ENCODE data around the gene MRAP. TPM values are rescaled to one million over a fixed set of nuclear protein-coding genes. Genes with fewer than 3 reads are reported as not detected.

MRAP gene
- total and polyA plus RNA-seq, 2 donors (not counting 1 experiment from before 2014, with no cell fraction given) = not detected

DNA sequence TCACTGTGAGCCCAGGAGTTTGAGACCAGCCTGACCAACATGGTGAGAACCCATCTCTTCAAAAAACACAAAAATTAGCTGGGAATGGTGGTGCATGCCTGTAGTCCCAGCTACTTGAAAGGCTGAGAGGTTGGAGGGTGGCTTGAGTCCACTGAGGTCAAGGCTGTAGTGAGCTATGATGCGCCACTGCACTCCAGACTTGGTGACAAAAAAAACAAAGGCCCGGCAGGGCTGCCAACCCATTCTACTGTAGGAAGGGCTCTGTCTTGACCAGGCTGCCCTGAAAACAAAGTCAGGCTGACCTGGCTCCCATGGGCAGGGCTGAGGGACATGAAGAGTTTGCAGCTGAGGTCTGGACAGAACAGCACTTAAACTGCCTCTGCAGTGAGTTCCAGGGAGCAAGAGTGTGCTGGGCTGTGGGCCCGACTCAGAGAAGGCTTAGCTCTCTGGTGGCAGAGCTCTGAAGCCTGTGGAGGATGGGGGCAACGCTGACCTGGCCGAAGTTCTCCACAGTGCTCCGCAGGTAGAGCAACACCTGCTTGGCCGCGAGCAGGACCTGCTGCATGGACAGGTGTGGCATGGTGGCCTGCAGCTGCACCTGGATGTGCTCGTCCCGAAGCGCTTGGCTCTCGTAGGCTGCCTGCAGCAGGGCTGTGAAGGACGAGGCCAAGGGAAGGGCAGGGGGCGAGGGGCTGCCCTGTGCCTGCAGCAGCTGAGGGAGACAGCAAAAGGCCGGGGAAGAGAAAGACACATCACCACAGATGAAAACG is 51.7 kb downstream of the MRAP start:
- Histone ChIP-seq H3K4me1 (ENCODE audit: control insufficient read depth in 2 of 2, insufficient read depth in 2 of 2, low read length in 2 of 2) (no peaks in the 10 kb centered on the region), H3K79me2 (ENCODE audit: control insufficient read depth, insufficient read depth, low read length) (no peaks in the 10 kb centered on the region), H3K4me3 (ENCODE audit: control extremely low read depth in 1 of 5, extremely low read depth in 1 of 5, insufficient read depth in 1 of 5, low read depth in 2 of 5, low read length in 4 of 5) (no peak overlapping the region), H4K20me1 (ENCODE audit: control insufficient read depth, insufficient read depth, low read length, poor library complexity, severe bottlenecking) (no peaks in the 10 kb centered on the region), H3K4me2 (replicated peaks; ENCODE audit: low read depth, low read length, poor library complexity, severe bottlenecking) (no peak overlapping the region), H3K36me3 (replicated peaks in 1 of 2; ENCODE audit: control extremely low read depth in 1 of 2, control insufficient read depth in 1 of 2, extremely low read depth in 1 of 2, insufficient read depth in 2 of 2, low read length in 1 of 2) (peaks cover 4 to 89% of the 10 kb centered on the region in 2 experiments), H3K27ac (ENCODE audit: low read length in 2 of 2) (no peak overlapping the region), H3K9ac (ENCODE audit: low read length) (no peak overlapping the region), H2AFZ (ENCODE audit: insufficient read depth, low read depth, low read length, poor library complexity, severe bottlenecking) (no peak overlapping the region), H3K27me3 (replicated peaks in 1 of 4; ENCODE audit: control extremely low read depth in 1 of 4, control insufficient read depth in 3 of 4, insufficient read depth in 4 of 4, low read length in 3 of 4) (no peaks in the 10 kb centered on the region), H3K9me3 (ENCODE audit: control extremely low read depth in 1 of 3, control insufficient read depth in 2 of 3, insufficient read depth in 1 of 3, low read length in 2 of 3) (peaks cover 0 to 6% (median 0%) of the 10 kb centered on the region in 3 donors)
- POLR2A ChIA-PET = no interaction called here
- Mint-ChIP-seq H3K4me1 (peaks cover 5% of the 10 kb centered on the region), H3K27me3 (no peaks in the 10 kb centered on the region), H3K4me3 (no peak overlapping the region), H3K27ac (no peak overlapping the region), H3K9me3 (ENCODE audit: insufficient read depth) (no peaks in the 10 kb centered on the region)
- TF ChIP-seq EZH2 (IDR thresholded peaks at IDR 0.05; ENCODE audit: borderline replicate concordance, insufficient read depth, low read depth, low read length, poor library complexity, severe bottlenecking) = no peak
- TF ChIP-seq, protein P1, sequence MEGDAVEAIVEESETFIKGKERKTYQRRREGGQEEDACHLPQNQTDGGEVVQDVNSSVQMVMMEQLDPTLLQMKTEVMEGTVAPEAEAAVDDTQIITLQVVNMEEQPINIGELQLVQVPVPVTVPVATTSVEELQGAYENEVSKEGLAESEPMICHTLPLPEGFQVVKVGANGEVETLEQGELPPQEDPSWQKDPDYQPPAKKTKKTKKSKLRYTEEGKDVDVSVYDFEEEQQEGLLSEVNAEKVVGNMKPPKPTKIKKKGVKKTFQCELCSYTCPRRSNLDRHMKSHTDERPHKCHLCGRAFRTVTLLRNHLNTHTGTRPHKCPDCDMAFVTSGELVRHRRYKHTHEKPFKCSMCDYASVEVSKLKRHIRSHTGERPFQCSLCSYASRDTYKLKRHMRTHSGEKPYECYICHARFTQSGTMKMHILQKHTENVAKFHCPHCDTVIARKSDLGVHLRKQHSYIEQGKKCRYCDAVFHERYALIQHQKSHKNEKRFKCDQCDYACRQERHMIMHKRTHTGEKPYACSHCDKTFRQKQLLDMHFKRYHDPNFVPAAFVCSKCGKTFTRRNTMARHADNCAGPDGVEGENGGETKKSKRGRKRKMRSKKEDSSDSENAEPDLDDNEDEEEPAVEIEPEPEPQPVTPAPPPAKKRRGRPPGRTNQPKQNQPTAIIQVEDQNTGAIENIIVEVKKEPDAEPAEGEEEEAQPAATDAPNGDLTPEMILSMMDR (IDR thresholded peaks at IDR 0.05) = no peak
- ATAC-seq (ENCODE audit: low read depth) (no peak), DNase-seq (no peak)
- 96% methylated on average over 16 of the region's 16 CpGs for WGBS (ENCODE audit: insufficient coverage)
- intact Hi-C loops (cut with micrococcal nuclease) = no loop called here
- CTCF ChIA-PET = no interaction called here

DNA sequence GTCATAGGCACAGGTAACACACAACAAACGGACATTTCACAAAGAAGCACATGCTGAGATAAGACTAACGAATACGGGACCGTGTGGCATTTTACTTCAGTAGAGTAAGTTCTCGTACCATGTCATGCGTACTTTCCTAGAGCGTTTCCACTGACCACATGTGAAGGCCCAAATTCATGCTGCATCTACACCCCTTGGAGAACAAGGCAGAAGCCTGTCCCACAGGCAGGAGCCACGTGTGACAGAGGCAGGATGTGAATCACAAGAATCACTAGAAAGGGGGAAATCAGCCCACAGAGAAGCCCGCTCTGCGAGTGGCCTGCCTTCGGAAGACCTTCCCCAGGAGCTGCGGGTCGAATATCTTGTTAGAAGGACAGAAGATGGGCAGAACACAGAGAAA is 52.3 kb downstream of the MRAP start:
- Histone ChIP-seq H3K27ac (ENCODE audit: low read length in 2 of 2) (no peak overlapping the region), H3K4me3 (ENCODE audit: control extremely low read depth in 1 of 5, extremely low read depth in 1 of 5, insufficient read depth in 1 of 5, low read depth in 2 of 5, low read length in 4 of 5) (no peak overlapping the region), H3K4me2 (replicated peaks; ENCODE audit: low read depth, low read length, poor library complexity, severe bottlenecking) (no peak overlapping the region), H3K9me3 (ENCODE audit: control extremely low read depth in 1 of 3, control insufficient read depth in 2 of 3, insufficient read depth in 1 of 3, low read length in 2 of 3) (peaks cover 0 to 2% (median 0%) of the 10 kb centered on the region in 3 donors), H3K27me3 (replicated peaks in 1 of 4; ENCODE audit: control extremely low read depth in 1 of 4, control insufficient read depth in 3 of 4, insufficient read depth in 4 of 4, low read length in 3 of 4) (no peaks in the 10 kb centered on the region), H4K20me1 (ENCODE audit: control insufficient read depth, insufficient read depth, low read length, poor library complexity, severe bottlenecking) (no peaks in the 10 kb centered on the region), H3K79me2 (ENCODE audit: control insufficient read depth, insufficient read depth, low read length) (no peaks in the 10 kb centered on the region), H3K9ac (ENCODE audit: low read length) (no peak overlapping the region), H3K36me3 (replicated peaks in 1 of 2; ENCODE audit: control extremely low read depth in 1 of 2, control insufficient read depth in 1 of 2, extremely low read depth in 1 of 2, insufficient read depth in 2 of 2, low read length in 1 of 2) (peaks cover 2 to 89% of the 10 kb centered on the region in 2 experiments), H2AFZ (ENCODE audit: insufficient read depth, low read depth, low read length, poor library complexity, severe bottlenecking) (no peak overlapping the region), H3K4me1 (ENCODE audit: control insufficient read depth in 2 of 2, insufficient read depth in 2 of 2, low read length in 2 of 2) (no peaks in the 10 kb centered on the region)
- ChIA-PET CTCF (no interaction called here), POLR2A (no interaction called here)
- H3K27me3 Mint-ChIP-seq = no peaks in the 10 kb centered on the region
- no peak overlapping the region for H3K27ac Mint-ChIP-seq
- 94% methylated on average over 11 of the region's 13 CpGs for WGBS (ENCODE audit: insufficient coverage)
- H3K4me3 Mint-ChIP-seq = no peak overlapping the region
- peaks cover 5% of the 10 kb centered on the region for H3K4me1 Mint-ChIP-seq
- no peaks in the 10 kb centered on the region for H3K9me3 Mint-ChIP-seq (ENCODE audit: insufficient read depth)
- no peak for TF ChIP-seq EZH2 (IDR thresholded peaks at IDR 0.05; ENCODE audit: borderline replicate concordance, insufficient read depth, low read depth, low read length, poor library complexity, severe bottlenecking)
- ATAC-seq (ENCODE audit: low read depth) (no peak), DNase-seq (no peak)
- intact Hi-C loops (cut with micrococcal nuclease) = no loop called here

All from B cell (primary cell).